Stomach (tissue), 4 donors: ENCODE measurements around the gene COL4A2.

Experiments
- CTCF ChIP-seq, 7 experiments: fragments of 450-650 bp in 4 of 7; fragments of 200-600 bp in 3 of 7; sonication (generic) in 3 of 7; IDR thresholded peaks; one replicate each; pipeline ENCODE4 v1.5.1; 2016 to 2019; ENCODE audit warnings: antibody characterized with exemption in 7 of 7, control low read depth in 2 of 7, mild to moderate bottlenecking in 1 of 7
- EP300 ChIP-seq: sonication (generic); formaldehyde crosslinking; IDR thresholded peaks from one replicate; pipeline ENCODE4 v1.6.1; 2017; ENCODE audit warnings: antibody characterized with exemption
- POLR2A ChIP-seq, 4 donors: fragments of 450-650 bp; IDR thresholded peaks; one replicate each; pipeline ENCODE4 v1.6.1; 2016; ENCODE audit warnings: antibody characterized with exemption in 4 of 4, control low read depth in 2 of 4, mild to moderate bottlenecking in 1 of 4, moderate library complexity in 1 of 4
- POLR2AphosphoS5 ChIP-seq, 3 donors: sonication (generic); formaldehyde crosslinking; IDR thresholded peaks; one replicate each; pipeline ENCODE4 v1.6.1; 2016; ENCODE audit warnings: antibody characterized with exemption in 3 of 3

- TF ChIP-seq CTCF (IDR thresholded peaks at IDR 0.05): no peak
- no peak for TF ChIP-seq POLR2AphosphoS5 (IDR thresholded peaks at IDR 0.05)
- TF ChIP-seq POLR2A (IDR thresholded peaks at IDR 0.05): no peak
- TF ChIP-seq EP300: no peak
Measured at GRCh38 chr13:110500341-110500740, 193.3 kb downstream of the COL4A2 start.
